HCT116 (cell line): ENCODE data around the gene MRPL20. TPM values are rescaled to one million over a fixed set of nuclear protein-coding genes. Genes with fewer than 3 reads are reported as not detected.

ENCODE experiments used
- ATAC-seq: fragments of 200-7000 bp; cut with Tn5 transposase; 2 replicates; pipeline ENCODE4 v1.9.1; 2020; ENCODE audit warnings: mild to moderate bottlenecking, moderate library complexity
- BruUV-seq: library from RNA; stranded (reverse); fragments of 400-500 nt; replicated peaks from 2 replicates; lab custom pipeline; 2021; lab: Mats Ljungman, UMichigan
- CTCF ChIA-PET: fragments of 300-600 bp; sonication (Branson Sonifier 250); formaldehyde crosslinking; loops from one replicate; lab custom pipeline; 2021; ENCODE audit warnings: antibody characterized with exemption; lab: Charles Lee
- POLR2A ChIA-PET: fragments of 300-600, 350-600 bp; sonication (Branson Sonifier 250); formaldehyde crosslinking; loops from one replicate; lab custom pipeline; 2021; ENCODE audit warnings: antibody characterized with exemption; lab: Charles Lee
- RAD21 ChIA-PET, 2 experiments: fragments of 300-600 bp; sonication (Branson Sonifier 250); formaldehyde crosslinking; loops; one replicate each; lab custom pipeline; 2023; ENCODE audit warnings: low total read pairs in 2 of 2; ENCODE audit not compliant: uncharacterized antibody in 2 of 2, unreplicated experiment in 2 of 2, low non-redundant PET in 1 of 2; lab: Charles Lee
- DNase-seq: peaks from one replicate; pipeline ENCODE4 v3.0.0-alpha.2; 2010; ENCODE audit warnings: low read depth, low spot score
- H2AFZ ChIP-seq: fragments of 200-600 bp; shearing (Covaris generic), sonication (generic); 2 replicates; pipeline ENCODE4 v1.6.1; 2017; ENCODE audit warnings: low read depth, mixed run types, mixed read lengths, antibody characterized with exemption, low read length; ENCODE audit not compliant: poor library complexity, severe bottlenecking
- H3K27ac ChIP-seq: 2 replicates; pipeline ENCODE4 v1.5.1; 2012; ENCODE audit warnings: low read depth, low read length
- H3K27me3 ChIP-seq: fragments of 200-600 bp; sonication (generic); 2 replicates; pipeline ENCODE4 v1.6.1; 2016; ENCODE audit warnings: mixed run types, low read length, mixed read lengths; ENCODE audit not compliant: insufficient read depth
- H3K36me3 ChIP-seq, 2 experiments: fragments of 200-500 bp in 1 of 2; fragments of 200-600 bp in 1 of 2; sonication (Bioruptor generic) in 1 of 2; sonication (generic) in 1 of 2; 2 replicates each; pipeline versions ENCODE4 v1.5.1 to v1.6.1; 2014 to 2016; ENCODE audit warnings: low read length in 2 of 2, inconsistent platforms in 1 of 2, mixed read lengths in 1 of 2, mixed run types in 1 of 2; ENCODE audit not compliant: insufficient read depth in 2 of 2, control insufficient read depth in 1 of 2
- H3K4me1 ChIP-seq, 2 experiments: fragments of 200-600 bp in 1 of 2; sonication (generic) in 1 of 2; 2 replicates each; pipeline versions ENCODE4 v1.5.1 to v1.6.1; 2012 to 2017; ENCODE audit warnings: low read length in 2 of 2, inconsistent platforms in 1 of 2, mild to moderate bottlenecking in 1 of 2, mixed read lengths in 1 of 2, mixed run types in 1 of 2, moderate library complexity in 1 of 2; ENCODE audit not compliant: insufficient read depth in 2 of 2, control insufficient read depth in 1 of 2
- H3K4me2 ChIP-seq: fragments of 200-600 bp; sonication (generic); 2 replicates; pipeline ENCODE4 v1.6.1; 2017; ENCODE audit warnings: mixed run types, low read length, mixed read lengths
- H3K4me3 ChIP-seq, 2 experiments: fragments of 200-600 bp in 1 of 2; sonication (generic) in 1 of 2; replicated peaks in 1 of 2; 2 replicates each; pipeline ENCODE4 v1.5.1; 2011 to 2016; ENCODE audit warnings: low read length in 2 of 2, control low read depth in 1 of 2, low read depth in 1 of 2, mild to moderate bottlenecking in 1 of 2, mixed read lengths in 1 of 2, mixed run types in 1 of 2
- H3K79me2 ChIP-seq: fragments of 200-600 bp; sonication (generic); 2 replicates; pipeline ENCODE4 v1.6.1; 2017; ENCODE audit warnings: mild to moderate bottlenecking, mixed run types, low read length, moderate library complexity, mixed read lengths; ENCODE audit not compliant: insufficient read depth
- H3K9ac ChIP-seq: fragments of 200-600 bp; sonication (generic); 2 replicates; pipeline ENCODE4 v1.6.1; 2016; ENCODE audit warnings: low read length, mixed read lengths
- H3K9me2 ChIP-seq: fragments of 200-600 bp; sonication (generic), shearing (Covaris generic); 2 replicates; pipeline ENCODE4 v1.6.1; 2017; ENCODE audit warnings: mixed run types, mild to moderate bottlenecking, moderate library complexity; ENCODE audit not compliant: insufficient read depth
- H3K9me3 ChIP-seq, 2 experiments: fragments of 200-500 bp in 1 of 2; fragments of 200-600 bp in 1 of 2; sonication (Bioruptor generic) in 1 of 2; sonication (generic) in 1 of 2; 2 replicates each; pipeline ENCODE4 v1.6.1; 2014 to 2017; ENCODE audit warnings: low read length in 2 of 2, mixed read lengths in 2 of 2, inconsistent platforms in 1 of 2, low read depth in 1 of 2, mild to moderate bottlenecking in 1 of 2, mixed run types in 1 of 2, moderate library complexity in 1 of 2; ENCODE audit not compliant: control insufficient read depth in 1 of 2, insufficient read depth in 1 of 2
- H4K20me1 ChIP-seq: fragments of 200-600 bp; sonication (generic), shearing (Covaris generic); 2 replicates; pipeline ENCODE4 v1.6.1; 2017; ENCODE audit warnings: mixed run types, mild to moderate bottlenecking, moderate library complexity; ENCODE audit not compliant: insufficient read depth
- JUND ChIP-seq: IDR thresholded peaks from 2 replicates; pipeline ENCODE4 v1.6.1; 2012
- ZFX ChIP-seq: fragments of 450-650 bp; IDR thresholded peaks from 2 replicates; pipeline ENCODE4 v1.6.1; 2017
- ZNF274 ChIP-seq: fragments of 200-500 bp; sonication (Bioruptor generic); IDR thresholded peaks from 2 replicates; pipeline ENCODE4 v1.6.1; 2014; ENCODE audit warnings: mild to moderate bottlenecking, low read depth, low read length, inconsistent platforms
- intact Hi-C: fragments of 100-400 bp; cut with micrococcal nuclease; formaldehyde crosslinking; loops from 2 replicates; pipeline ENCODE4 v1.10.0; 2022
- total RNA-seq: library from RNA; stranded (reverse); gene quantifications from one replicate; pipeline ENCODE4 v1.2.1, GENCODE V29; 2021; ENCODE audit not compliant: unreplicated experiment

MRPL20 gene
- total RNA-seq, 1 experiment from 2014 or later = 131 TPM

- H3K4me1 ChIP-seq = peaks cover 48 to 63% of the 10 kb centered on the region in 2 experiments
- POLR2A ChIA-PET = no interaction called here
Measured at GRCh38 chr1:1436630-1437032, 29.5 kb upstream of the MRPL20 start.

DNA sequence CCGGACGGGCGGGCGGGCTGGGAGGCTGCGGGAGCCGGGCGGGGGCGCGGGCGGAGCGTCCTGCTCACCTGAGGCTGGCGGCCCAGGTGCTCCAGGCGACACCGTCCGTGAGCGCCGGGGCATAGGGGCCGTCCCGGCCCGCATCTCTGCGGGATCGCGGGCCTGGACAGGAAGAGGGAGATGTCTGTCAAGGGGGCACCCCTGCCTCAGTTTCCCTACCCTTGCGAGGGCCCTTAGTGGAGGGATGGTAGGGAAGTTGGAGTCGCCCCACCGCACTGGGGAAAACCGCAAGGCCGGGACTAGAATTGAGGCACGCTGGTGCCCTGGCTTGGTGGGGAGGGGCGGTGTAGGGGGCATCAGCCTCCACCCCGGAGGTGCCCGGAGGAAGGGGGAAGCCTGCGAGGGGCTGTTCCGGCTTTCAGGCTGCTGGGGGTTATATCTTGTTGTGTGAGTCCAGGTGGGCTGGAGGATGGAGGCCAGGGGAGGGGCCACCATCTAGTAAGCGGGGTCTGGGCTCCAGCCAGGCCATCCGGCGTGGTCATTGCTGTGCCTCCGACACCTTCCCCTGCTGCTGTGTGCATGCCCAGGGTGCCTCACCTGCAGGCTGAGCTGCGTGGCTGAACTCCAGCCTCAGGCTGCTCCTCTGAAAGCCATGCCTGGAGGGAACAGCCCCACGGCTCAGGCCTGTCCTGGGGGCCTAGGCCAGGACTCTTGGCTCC is 29.0 kb upstream of the MRPL20 start:
- H3K79me2 ChIP-seq = peaks cover 33% of the 10 kb centered on the region; the same call in 1 of the 2 replicates
- peak overlapping the region; percentile 88 for H3K9ac ChIP-seq
- no peak for TF ChIP-seq JUND
- peak; percentile 3; the same call in 1 of the 2 replicates for TF ChIP-seq ZFX
- TF ChIP-seq, all 23 proteins: peak for 1
- ChIA-PET CTCF (no interaction called here), POLR2A (no interaction called here), RAD21 (no interaction called here)
- no peak for DNase-seq
- Histone ChIP-seq H4K20me1 (no peaks in the 10 kb centered on the region), H3K4me3 (peak overlapping the region; percentile 80 to 92), H3K9me2 (no peaks in the 10 kb centered on the region), H3K4me1 (peaks cover 46 to 63% of the 10 kb centered on the region in 2 experiments), H3K27ac (peak overlapping the region; percentile 99), H3K27me3 (no peaks in the 10 kb centered on the region), H3K9me3 (no peaks in the 10 kb centered on the region), H2AFZ (no peak overlapping the region), H3K4me2 (peak overlapping the region; percentile 99), H3K36me3 (no peaks in the 10 kb centered on the region)
- peak; percentile 3 for ATAC-seq
- intact Hi-C loops = no loop called here
- BruUV-seq = TSS peak; percentile 57

More at GRCh38 chr1:1436630-1437032, 29.5 kb upstream of the MRPL20 start:
- peak overlapping the region; percentile 88 for H3K9ac ChIP-seq
- peak overlapping the region; percentile 99 for H3K4me2 ChIP-seq
- ChIA-PET RAD21 (no interaction called here), CTCF (no interaction called here)
- no TSS peak for BruUV-seq
- H3K36me3 ChIP-seq = no peaks in the 10 kb centered on the region
- no peak for TF ChIP-seq ZNF274
- peak overlapping the region; percentile 99; the same call in 1 of the 2 replicates for H3K27ac ChIP-seq
- no peaks in the 10 kb centered on the region for H3K9me3 ChIP-seq
- no peak for ATAC-seq
- peak overlapping the region; percentile 80 to 92 for H3K4me3 ChIP-seq
- DNase-seq = no peak
- H4K20me1 ChIP-seq = no peaks in the 10 kb centered on the region
- peaks cover 33% of the 10 kb centered on the region; the same call in 1 of the 2 replicates for H3K79me2 ChIP-seq
- no peaks in the 10 kb centered on the region for H3K9me2 ChIP-seq
- intact Hi-C loops = no loop called here
- no peak overlapping the region for H2AFZ ChIP-seq
- no peaks in the 10 kb centered on the region for H3K27me3 ChIP-seq
